Ishikawa (cell line): ENCODE measurements around the gene BRAT1.

Experiments
- CEBPB ChIP-seq: IDR thresholded peaks from 2 replicates; pipeline ENCODE4 v1.6.1; 2012
- CREB1 ChIP-seq: IDR thresholded peaks from 2 replicates; pipeline ENCODE4 v1.6.1; 2012; ENCODE audit warnings: low read depth
- EGR1 ChIP-seq: IDR thresholded peaks from 2 replicates; pipeline ENCODE4 v1.6.1; 2012
- EP300 ChIP-seq: IDR thresholded peaks from 2 replicates; pipeline ENCODE4 v1.6.1; 2012; ENCODE audit warnings: borderline replicate concordance
- FOXM1 ChIP-seq: IDR thresholded peaks from 2 replicates; pipeline ENCODE4 v1.6.1; 2012; ENCODE audit warnings: low read depth, borderline replicate concordance
- NFIC ChIP-seq: IDR thresholded peaks from 2 replicates; pipeline ENCODE4 v1.6.1; 2012
- RAD21 ChIP-seq: IDR thresholded peaks from 2 replicates; pipeline ENCODE4 v1.6.1; 2012; ENCODE audit warnings: low read depth
- REST ChIP-seq: IDR thresholded peaks from 2 replicates; pipeline ENCODE4 v1.6.1; 2012; ENCODE audit warnings: low read depth, mild to moderate bottlenecking
- TAF1 ChIP-seq: IDR thresholded peaks from 2 replicates; pipeline ENCODE4 v1.6.1; 2012; ENCODE audit warnings: low read depth, mild to moderate bottlenecking
- TCF12 ChIP-seq: IDR thresholded peaks from 2 replicates; pipeline ENCODE4 v1.6.1; 2012; ENCODE audit warnings: low read depth
- TEAD4 ChIP-seq: IDR thresholded peaks from 2 replicates; pipeline ENCODE4 v1.6.1; 2012
- YY1 ChIP-seq: IDR thresholded peaks from 2 replicates; pipeline ENCODE4 v1.6.1; 2012; ENCODE audit warnings: low read depth
- ZBTB7A ChIP-seq: IDR thresholded peaks from 2 replicates; pipeline ENCODE4 v1.6.1; 2012; ENCODE audit warnings: low read depth
- TF ChIP-seq, protein P1 (sequence below): IDR thresholded peaks from 2 replicates; pipeline ENCODE4 v1.6.1; 2012
- TF ChIP-seq, protein P2 (sequence below): IDR thresholded peaks from 2 replicates; pipeline ENCODE4 v1.6.1; 2012

BRAT1 gene

GRCh38 chr7:2523941-2524807 is 31.1 kb downstream of the BRAT1 start:
- TF ChIP-seq YY1 (peak; percentile 4; the same call in 1 of the 2 replicates), CEBPB (no peak; the same call in 1 of the 2 replicates), EGR1 (no peak), ZBTB7A (no peak; the same call in none of the 2 replicates), RAD21 (peak; percentile 5; the same call in 1 of the 2 replicates), NFIC (peak; percentile 96), TCF12 (peak; percentile 100), TAF1 (peak; percentile 44; the same call in 1 of the 2 replicates), EP300 (peak; percentile 89), FOXM1 (peak; percentile 39; the same call in 1 of the 2 replicates), REST (no peak), CREB1 (no peak), TEAD4 (peak; percentile 71)
- TF ChIP-seq, protein P1, sequence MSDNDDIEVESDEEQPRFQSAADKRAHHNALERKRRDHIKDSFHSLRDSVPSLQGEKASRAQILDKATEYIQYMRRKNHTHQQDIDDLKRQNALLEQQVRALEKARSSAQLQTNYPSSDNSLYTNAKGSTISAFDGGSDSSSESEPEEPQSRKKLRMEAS, result peak; percentile 90
- TF ChIP-seq, protein P2, sequence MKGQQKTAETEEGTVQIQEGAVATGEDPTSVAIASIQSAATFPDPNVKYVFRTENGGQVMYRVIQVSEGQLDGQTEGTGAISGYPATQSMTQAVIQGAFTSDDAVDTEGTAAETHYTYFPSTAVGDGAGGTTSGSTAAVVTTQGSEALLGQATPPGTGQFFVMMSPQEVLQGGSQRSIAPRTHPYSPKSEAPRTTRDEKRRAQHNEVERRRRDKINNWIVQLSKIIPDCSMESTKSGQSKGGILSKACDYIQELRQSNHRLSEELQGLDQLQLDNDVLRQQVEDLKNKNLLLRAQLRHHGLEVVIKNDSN, result no peak; the same call in 1 of the 2 replicates

DNA sequence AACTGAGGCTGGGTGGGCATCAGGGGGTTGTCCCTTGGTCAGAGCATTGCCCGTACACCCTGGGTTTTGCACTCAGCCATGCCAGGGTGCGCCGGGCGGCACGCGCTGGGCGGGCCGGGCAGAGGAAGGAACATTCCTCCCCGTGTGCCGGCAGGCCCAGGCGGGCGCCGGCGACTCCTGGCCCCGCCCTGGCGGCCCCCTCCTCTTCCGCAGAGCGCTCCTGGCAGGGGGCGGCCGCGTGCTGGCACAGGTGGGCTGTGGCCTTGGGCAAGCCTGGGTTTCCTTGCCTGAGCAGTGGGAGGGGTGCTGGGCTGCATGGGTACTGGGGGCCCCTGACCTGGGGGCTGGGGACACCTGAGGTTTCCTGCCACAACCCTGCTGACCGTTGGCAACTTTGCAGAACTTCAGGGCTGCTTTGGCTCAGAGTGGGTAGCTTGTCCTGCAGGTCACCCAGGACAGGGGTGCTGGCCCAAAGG is 31.8 kb downstream of the BRAT1 start:
- TF ChIP-seq TAF1, result no peak
- TF ChIP-seq, protein P2, result peak; percentile 13; the same call in 1 of the 2 replicates
- peak; percentile 95 for TF ChIP-seq ZBTB7A
- TF ChIP-seq, protein P1, result peak; percentile 54
- peak; percentile 49 for TF ChIP-seq NFIC
- no peak for TF ChIP-seq YY1
- TF ChIP-seq TCF12, result peak; percentile 53; the same call in 1 of the 2 replicates
- TF ChIP-seq EGR1, result no peak; the same call in 1 of the 2 replicates
- TF ChIP-seq FOXM1, result no peak
- TF ChIP-seq RAD21, result no peak
- TF ChIP-seq EP300, result peak; percentile 58
- TF ChIP-seq TEAD4, result peak; percentile 69; the same call in 1 of the 2 replicates

- peak; percentile 30 for TF ChIP-seq TCF12
- TF ChIP-seq EGR1, result peak; percentile 89
- peak; percentile 89 for TF ChIP-seq TEAD4
- TF ChIP-seq EP300, result no peak
- TF ChIP-seq NFIC, result peak; percentile 25
These were observed 32.4 kb downstream of the BRAT1 start for GRCh38 chr7:2522780-2523433.

- no peak for TF ChIP-seq EGR1
- no peak for TF ChIP-seq CREB1
- TF ChIP-seq YY1, result no peak
- no peak for TF ChIP-seq CEBPB
- no peak for TF ChIP-seq NFIC
- no peak; the same call in 1 of the 2 replicates for TF ChIP-seq ZBTB7A
- TF ChIP-seq RAD21, result no peak
These were observed 33.3 kb downstream of the BRAT1 start for GRCh38 chr7:2521952-2522591.

GRCh38 chr7:2521341-2521745 is 34.0 kb downstream of the BRAT1 start:
- TF ChIP-seq EP300, result no peak
- TF ChIP-seq CEBPB, result no peak
- TF ChIP-seq TAF1, result no peak
- no peak for TF ChIP-seq FOXM1
- TF ChIP-seq RAD21, result no peak
- TF ChIP-seq TEAD4, result no peak
- TF ChIP-seq NFIC, result no peak
- TF ChIP-seq REST, result no peak
- TF ChIP-seq, protein P2, result no peak
- TF ChIP-seq, protein P1, result no peak
- TF ChIP-seq EGR1, result no peak
- TF ChIP-seq TCF12, result no peak
- no peak for TF ChIP-seq ZBTB7A
- no peak for TF ChIP-seq CREB1
- no peak for TF ChIP-seq YY1
